Liver (tissue), 3 donors: Measurements from ENCODE around the gene ANAPC5.

ENCODE experiments used
- CTCF ChIP-seq: fragments of 150-350 bp; IDR thresholded peaks from 2 replicates; pipeline ENCODE4 v1.5.1; 2017; ENCODE audit warnings: improper control_type of control experiment, low read depth, low read length; ENCODE audit not compliant: missing input control
- GABPA ChIP-seq, 2 donors: IDR thresholded peaks in 1 of 2; conservative IDR thresholded peaks in 1 of 2; 2 replicates each; pipeline ENCODE4 v1.6.1; 2016; ENCODE audit warnings: antibody characterized with exemption in 2 of 2, mild to moderate bottlenecking in 1 of 2, moderate library complexity in 1 of 2
- JUND ChIP-seq, 2 donors: IDR thresholded peaks; 2 replicates each; pipeline ENCODE4 v1.6.1; 2016; ENCODE audit warnings: antibody characterized with exemption in 2 of 2
- MAX ChIP-seq: IDR thresholded peaks from 2 replicates; pipeline ENCODE4 v1.6.1; 2016; ENCODE audit warnings: antibody characterized with exemption
- NR2F2 ChIP-seq: IDR thresholded peaks from 2 replicates; pipeline ENCODE4 v1.6.1; 2016; ENCODE audit warnings: antibody characterized with exemption
- RAD21 ChIP-seq, 2 donors: IDR thresholded peaks; 2 replicates each; pipeline ENCODE4 v1.6.1; 2016; ENCODE audit warnings: antibody characterized with exemption in 2 of 2, mild to moderate bottlenecking in 2 of 2
- REST ChIP-seq: IDR thresholded peaks from 2 replicates; pipeline ENCODE4 v1.6.1; 2016; ENCODE audit warnings: antibody characterized with exemption, mild to moderate bottlenecking
- RXRA ChIP-seq, 2 donors: IDR thresholded peaks; 2 replicates each; pipeline ENCODE4 v1.6.1; 2017 to 2018; ENCODE audit warnings: antibody characterized with exemption in 2 of 2, mild to moderate bottlenecking in 1 of 2
- SP1 ChIP-seq: IDR thresholded peaks from 2 replicates; pipeline ENCODE4 v1.6.1; 2018; ENCODE audit warnings: antibody characterized with exemption, mild to moderate bottlenecking
- TAF1 ChIP-seq: conservative IDR thresholded peaks from 2 replicates; pipeline ENCODE4 v1.6.1; 2016; ENCODE audit warnings: antibody characterized with exemption, mild to moderate bottlenecking
- YY1 ChIP-seq: IDR thresholded peaks from 2 replicates; pipeline ENCODE4 v1.6.1; 2016; ENCODE audit warnings: antibody characterized with exemption, mild to moderate bottlenecking
- ZBTB33 ChIP-seq: IDR thresholded peaks from 2 replicates; pipeline ENCODE4 v1.6.1; 2016; ENCODE audit warnings: antibody characterized with exemption
- donor health status: healthy.
- donor health status: healthy.

- TF ChIP-seq CTCF (no peak), MAX (no peak), GABPA (IDR thresholded peaks at IDR 0.05 in 1 of 2, conservative IDR thresholded peaks at IDR 0.05 in 1 of 2) (no peak), REST (no peak), JUND (IDR thresholded peaks at IDR 0.05) (no peak), ZBTB33 (no peak), SP1 (no peak), TAF1 (no peak), NR2F2 (no peak), RAD21 (IDR thresholded peaks at IDR 0.05) (no peak), YY1 (no peak), RXRA (IDR thresholded peaks at IDR 0.05) (no peak)
Measured at GRCh38 chr12:121345151-121345815, 6.9 kb downstream of the ANAPC5 start.
